AG09309 (cell line): ENCODE results near the gene SNX9.

Source experiments
- DNase-seq: peaks from one replicate; pipeline ENCODE4 v3.0.0-alpha.2; 2010; ENCODE audit warnings: low read depth
- H3K4me3 ChIP-seq: 2 replicates; pipeline ENCODE4 v1.5.1; 2011; ENCODE audit warnings: mild to moderate bottlenecking, low read depth, low read length, moderate library complexity; ENCODE audit not compliant: control insufficient read depth
- TF ChIP-seq, protein P1 (sequence below): IDR thresholded peaks from 2 replicates; pipeline ENCODE4 v1.5.1; 2011; ENCODE audit warnings: mild to moderate bottlenecking, low read depth, low read length, inconsistent platforms; ENCODE audit not compliant: insufficient read depth, control insufficient read depth; ENCODE audit errors: missing control alignments

Gene SNX9

DNA sequence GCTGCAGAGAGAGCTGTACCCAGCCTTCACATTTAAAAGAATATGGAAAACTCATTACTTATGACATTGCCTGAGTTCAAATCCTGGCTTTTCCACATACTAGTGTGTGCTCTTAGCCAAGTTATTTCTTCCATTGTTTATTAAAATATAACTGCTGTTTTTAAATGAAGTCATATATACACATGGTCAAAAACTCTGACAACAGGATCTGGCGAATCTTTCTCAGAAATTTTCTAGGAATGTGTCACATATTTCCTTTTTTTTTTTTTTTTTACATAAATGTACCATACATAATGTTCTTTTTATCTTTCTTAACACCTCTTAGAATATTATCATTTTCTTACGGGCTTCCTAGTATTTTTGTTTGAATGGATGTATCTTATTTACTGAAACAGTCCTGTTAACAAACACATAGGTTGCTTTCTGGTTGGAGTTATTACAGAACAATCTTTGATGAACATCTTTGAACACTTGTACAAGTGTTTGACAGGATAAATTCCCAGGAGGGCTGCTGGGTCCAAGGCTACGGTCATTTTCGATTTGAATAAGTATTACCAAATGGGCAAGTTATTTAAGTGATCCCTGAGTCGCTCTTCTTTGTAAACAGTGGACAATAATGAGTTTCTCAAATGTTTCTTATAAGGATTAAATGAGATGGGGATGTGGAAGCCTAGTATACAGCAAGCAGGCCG, 1.6 kb upstream of the SNX9 start:
- no peak overlapping the region for H3K4me3 ChIP-seq
- no peak for DNase-seq
- TF ChIP-seq, protein P1, sequence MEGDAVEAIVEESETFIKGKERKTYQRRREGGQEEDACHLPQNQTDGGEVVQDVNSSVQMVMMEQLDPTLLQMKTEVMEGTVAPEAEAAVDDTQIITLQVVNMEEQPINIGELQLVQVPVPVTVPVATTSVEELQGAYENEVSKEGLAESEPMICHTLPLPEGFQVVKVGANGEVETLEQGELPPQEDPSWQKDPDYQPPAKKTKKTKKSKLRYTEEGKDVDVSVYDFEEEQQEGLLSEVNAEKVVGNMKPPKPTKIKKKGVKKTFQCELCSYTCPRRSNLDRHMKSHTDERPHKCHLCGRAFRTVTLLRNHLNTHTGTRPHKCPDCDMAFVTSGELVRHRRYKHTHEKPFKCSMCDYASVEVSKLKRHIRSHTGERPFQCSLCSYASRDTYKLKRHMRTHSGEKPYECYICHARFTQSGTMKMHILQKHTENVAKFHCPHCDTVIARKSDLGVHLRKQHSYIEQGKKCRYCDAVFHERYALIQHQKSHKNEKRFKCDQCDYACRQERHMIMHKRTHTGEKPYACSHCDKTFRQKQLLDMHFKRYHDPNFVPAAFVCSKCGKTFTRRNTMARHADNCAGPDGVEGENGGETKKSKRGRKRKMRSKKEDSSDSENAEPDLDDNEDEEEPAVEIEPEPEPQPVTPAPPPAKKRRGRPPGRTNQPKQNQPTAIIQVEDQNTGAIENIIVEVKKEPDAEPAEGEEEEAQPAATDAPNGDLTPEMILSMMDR, result no peak

DNA sequence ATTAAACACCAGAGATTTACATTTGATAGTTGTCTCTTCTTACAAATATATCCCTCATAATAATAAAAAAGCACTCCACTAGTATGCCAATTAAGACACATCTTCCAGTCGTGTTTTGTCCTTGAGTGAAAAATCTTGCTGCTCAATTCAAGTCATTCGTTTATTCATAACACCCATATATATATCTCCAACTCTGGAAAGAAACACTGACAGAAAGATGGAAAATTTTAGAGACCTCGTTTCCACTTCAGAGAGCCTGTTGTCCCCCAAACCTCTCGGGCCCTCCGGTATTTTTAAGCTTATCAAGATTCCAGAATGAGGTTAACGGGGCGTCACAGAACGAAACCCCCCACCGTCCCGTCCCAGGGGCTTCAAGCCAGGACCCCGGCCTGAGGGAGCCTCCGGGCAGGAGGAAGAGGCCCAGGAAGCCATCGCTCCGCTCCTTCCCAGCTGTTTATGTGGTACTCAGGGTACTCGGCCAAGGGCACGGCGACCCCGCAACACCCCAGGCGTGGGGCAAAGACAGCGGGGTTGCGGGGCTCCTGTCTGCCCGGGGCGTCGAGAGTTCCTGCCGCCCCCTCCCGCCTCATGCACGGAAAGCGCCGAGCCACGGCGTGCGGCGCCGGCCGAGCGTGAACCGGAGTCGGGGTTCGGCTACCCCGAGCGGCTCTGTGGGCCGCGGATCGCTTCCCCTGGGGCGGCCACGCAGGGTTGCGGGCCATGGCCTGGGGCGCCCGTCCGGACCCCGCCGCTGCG, 623 bp upstream of the SNX9 start:
- TF ChIP-seq, protein P1, result no peak
- H3K4me3 ChIP-seq, result peak overlapping the region; percentile 30
- no peak for DNase-seq

DNA sequence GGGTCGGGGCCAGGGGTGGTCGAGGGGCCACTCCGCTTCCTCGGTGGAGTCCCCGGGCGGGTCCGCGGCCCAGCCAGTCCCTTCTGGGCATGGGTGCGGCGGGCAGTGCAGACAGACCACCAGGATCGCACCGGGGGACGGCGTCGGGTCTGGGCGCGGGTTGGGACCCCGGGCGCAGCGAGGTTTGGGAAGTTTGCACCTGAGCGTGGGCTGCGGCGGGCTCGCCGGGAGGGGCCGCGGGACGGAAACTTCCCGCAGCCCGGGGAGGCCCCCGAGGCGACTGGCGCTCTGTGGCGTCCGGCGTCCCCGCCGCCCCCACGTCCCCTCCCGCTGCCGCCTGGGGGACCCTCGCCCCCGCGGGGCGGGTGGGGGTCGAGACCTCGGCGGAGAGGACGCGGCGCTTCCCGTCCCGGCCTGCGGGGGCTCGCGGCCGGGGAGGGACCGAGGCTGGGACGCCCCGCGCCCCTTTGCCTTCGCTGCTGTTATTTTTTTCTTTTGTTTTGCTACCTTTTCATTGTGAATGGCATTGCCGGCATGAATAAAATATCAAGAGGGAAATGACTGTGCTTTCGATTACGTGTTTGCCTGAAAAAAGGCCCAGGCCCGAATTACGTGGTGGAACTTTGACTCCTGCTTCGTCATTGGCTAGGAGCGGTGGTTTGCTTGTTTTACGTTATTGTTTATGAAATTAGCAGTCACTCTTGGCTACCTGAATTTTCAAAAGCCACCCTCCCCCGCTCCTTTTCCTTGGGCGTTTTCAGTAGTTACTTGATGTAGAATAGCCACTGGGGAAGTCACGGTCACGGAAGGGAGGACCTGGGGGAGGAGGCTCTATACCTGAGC, 703 bp downstream of the SNX9 start:
- H3K4me3 ChIP-seq, result peak overlapping the region; percentile 67
- no peak for DNase-seq
- TF ChIP-seq, protein P1, result no peak

DNA sequence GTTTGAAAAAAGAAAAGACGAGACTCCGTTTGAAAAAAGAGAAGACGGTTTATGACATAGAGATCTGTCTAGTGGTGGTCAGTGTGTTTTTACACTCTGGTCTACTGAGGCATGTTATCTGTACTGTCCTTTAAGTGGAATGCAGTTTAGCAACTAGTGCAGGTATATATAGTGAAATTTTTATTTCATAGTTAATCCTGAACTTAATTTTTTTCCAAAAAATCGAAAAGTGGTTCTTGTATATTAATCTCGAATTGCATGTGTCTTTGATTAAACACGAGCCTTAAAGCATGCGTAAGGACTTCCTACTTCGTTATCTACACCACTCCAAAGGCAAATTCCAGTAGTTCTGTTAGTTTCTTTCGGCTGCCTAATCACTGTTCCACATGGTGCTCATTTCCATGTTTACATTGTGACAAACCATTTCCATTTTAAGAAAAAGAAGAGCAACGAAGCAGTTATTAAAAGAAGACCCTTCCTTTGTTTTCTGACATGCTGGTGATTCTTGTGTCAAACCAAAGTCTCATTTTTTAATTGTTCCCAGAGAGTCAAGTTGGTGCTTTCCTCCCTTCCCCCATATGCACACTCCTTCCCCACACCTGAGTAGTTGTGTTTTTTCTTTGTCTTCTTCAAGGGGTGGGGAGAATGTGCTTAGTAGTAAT, 2.3 kb downstream of the SNX9 start:
- H3K4me3 ChIP-seq, result peak overlapping the region; percentile 67
- TF ChIP-seq, protein P1, result no peak

DNA sequence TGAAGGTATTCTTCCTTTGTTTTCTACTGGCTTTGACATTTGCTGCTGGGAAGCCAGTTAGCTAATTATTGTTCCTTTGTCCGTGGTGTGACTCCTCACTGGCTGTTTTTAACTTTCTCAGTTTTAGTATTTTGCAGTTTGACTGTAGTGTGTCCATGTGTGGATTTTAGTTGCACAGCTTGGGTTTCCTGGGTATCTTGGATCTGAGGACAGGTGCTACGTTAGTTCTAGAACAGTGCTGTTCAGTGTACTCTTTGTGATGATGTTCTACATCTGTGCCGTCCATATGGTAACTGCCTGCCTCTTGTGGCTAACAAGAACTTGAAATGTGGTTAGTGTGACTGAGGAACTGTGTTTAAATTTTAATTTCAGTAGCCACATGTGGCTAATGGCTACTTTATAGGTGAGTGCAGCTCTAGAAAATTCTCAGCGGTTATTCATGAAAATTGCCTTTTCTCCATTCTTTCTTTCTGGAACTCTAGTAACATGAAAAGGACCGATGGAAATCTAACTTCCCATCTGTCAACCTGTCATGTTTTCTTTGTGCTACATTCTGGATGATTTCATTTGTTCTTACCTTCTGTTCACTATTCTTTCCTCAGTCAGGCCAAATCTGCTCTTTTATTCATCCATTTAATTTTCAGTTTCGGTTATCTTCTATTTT, 7.4 kb downstream of the SNX9 start:
- no peak overlapping the region for H3K4me3 ChIP-seq
- no peak for DNase-seq
- TF ChIP-seq, protein P1, result no peak

More for the DNA sequence above, 2.3 kb downstream of the SNX9 start:
- DNase-seq, result no peak

DNA sequence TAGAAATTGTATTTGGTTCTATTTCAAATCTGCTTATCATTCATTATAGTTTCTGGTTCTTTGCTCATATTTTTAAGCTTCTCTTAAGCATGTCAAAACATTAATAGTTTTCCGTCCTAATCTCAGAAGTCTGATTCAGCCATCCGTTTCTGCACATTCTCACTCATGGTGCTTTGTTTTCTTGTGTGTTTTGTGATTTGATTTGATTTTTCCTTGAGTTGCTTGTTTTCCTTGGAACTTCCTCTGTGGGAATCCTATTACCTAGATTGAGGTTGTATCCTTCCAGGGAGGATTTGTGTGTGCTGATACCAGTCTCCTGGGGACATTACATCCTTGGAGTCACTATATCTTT, 7.9 kb downstream of the SNX9 start:
- no peak for DNase-seq
- H3K4me3 ChIP-seq, result no peak overlapping the region
- TF ChIP-seq, protein P1, result no peak
